Endothelial cell (in vitro differentiated cells): ENCODE data around the gene CNOT4. TPM values are rescaled to one million over a fixed set of nuclear protein-coding genes. Genes with fewer than 3 reads are reported as not detected.

Source experiments
- DNase-seq: peaks from one replicate; pipeline ENCODE4 v3.0.0; 2021; ENCODE audit warnings: low spot score
- H3K27ac Mint-ChIP-seq: one replicate; pipeline ENCODE4 v1.8.0; 2021; ENCODE audit warnings: mixed read lengths, inconsistent platforms; ENCODE audit not compliant: unreplicated experiment
- H3K27me3 Mint-ChIP-seq: one replicate; pipeline ENCODE4 v1.8.0; 2021; ENCODE audit warnings: mild to moderate bottlenecking, moderate library complexity, mixed read lengths, inconsistent platforms; ENCODE audit not compliant: unreplicated experiment
- H3K36me3 Mint-ChIP-seq: one replicate; pipeline ENCODE4 v1.8.0; 2021; ENCODE audit warnings: mild to moderate bottlenecking, low read depth, mixed read lengths, inconsistent platforms; ENCODE audit not compliant: unreplicated experiment
- H3K4me1 Mint-ChIP-seq: one replicate; pipeline ENCODE4 v1.8.0; 2021; ENCODE audit warnings: mild to moderate bottlenecking, mixed read lengths, inconsistent platforms; ENCODE audit not compliant: unreplicated experiment
- H3K4me3 Mint-ChIP-seq: one replicate; pipeline ENCODE4 v1.8.0; 2021; ENCODE audit warnings: mild to moderate bottlenecking, mixed read lengths, inconsistent platforms; ENCODE audit not compliant: unreplicated experiment
- H3K9me3 Mint-ChIP-seq: one replicate; pipeline ENCODE4 v1.8.0; 2021; ENCODE audit warnings: mixed read lengths, inconsistent platforms; ENCODE audit not compliant: unreplicated experiment
- CTCF ChIP-seq: fragments of 200-600 bp; sonication (generic); IDR thresholded peaks from one replicate; pipeline ENCODE4 v1.5.0; 2021; ENCODE audit warnings: antibody characterized with exemption; ENCODE audit not compliant: unreplicated experiment
- total RNA-seq: library from RNA; stranded (reverse); fragmentation: NEBNext Ultra II Directional; extraction: Animal tissue kit (Norgen Biotek cat#: 25700); gene quantifications from one replicate; pipeline ENCODE4 v1.2.1, GENCODE V29; 2021; ENCODE audit not compliant: unreplicated experiment

The CNOT4 gene
- total RNA-seq, 1 donor from 2014 or later = 22.7 TPM

- H3K27ac Mint-ChIP-seq = no peak overlapping the region
- peaks cover 7% of the 10 kb centered on the region for H3K4me1 Mint-ChIP-seq
- peaks cover 1% of the 10 kb centered on the region for H3K27me3 Mint-ChIP-seq
- no peak overlapping the region for H3K4me3 Mint-ChIP-seq
- DNase-seq = no peak
- no peaks in the 10 kb centered on the region for H3K9me3 Mint-ChIP-seq
- TF ChIP-seq CTCF = no peak
- peaks cover 3% of the 10 kb centered on the region for H3K36me3 Mint-ChIP-seq
These were observed 17.8 kb downstream of the CNOT4 start for GRCh38 chr7:135492151-135492550.

- Mint-ChIP-seq H3K9me3 (no peaks in the 10 kb centered on the region), H3K4me1 (peaks cover 3% of the 10 kb centered on the region), H3K27ac (no peak overlapping the region), H3K27me3 (no peaks in the 10 kb centered on the region), H3K36me3 (no peaks in the 10 kb centered on the region), H3K4me3 (no peak overlapping the region)
- TF ChIP-seq CTCF = no peak
- DNase-seq = no peak
These were observed 19.1 kb downstream of the CNOT4 start for GRCh38 chr7:135490783-135491182.

- Mint-ChIP-seq H3K4me1 (peaks cover 3% of the 10 kb centered on the region), H3K4me3 (no peak overlapping the region), H3K36me3 (no peaks in the 10 kb centered on the region), H3K9me3 (no peaks in the 10 kb centered on the region), H3K27ac (no peak overlapping the region), H3K27me3 (no peaks in the 10 kb centered on the region)
- DNase-seq = no peak
- no peak for TF ChIP-seq CTCF
These were observed 20.1 kb downstream of the CNOT4 start for GRCh38 chr7:135489791-135490190.

- Mint-ChIP-seq H3K36me3 (no peaks in the 10 kb centered on the region), H3K9me3 (no peaks in the 10 kb centered on the region), H3K27me3 (no peaks in the 10 kb centered on the region), H3K27ac (no peak overlapping the region), H3K4me1 (no peaks in the 10 kb centered on the region), H3K4me3 (no peak overlapping the region)
- TF ChIP-seq CTCF = no peak
- DNase-seq = no peak
These were observed 23.5 kb downstream of the CNOT4 start for GRCh38 chr7:135486261-135486920.

GRCh38 chr7:135481598-135481979 is 28.3 kb downstream of the CNOT4 start:
- Mint-ChIP-seq H3K36me3 (no peaks in the 10 kb centered on the region), H3K4me3 (no peak overlapping the region), H3K9me3 (no peaks in the 10 kb centered on the region), H3K27me3 (no peaks in the 10 kb centered on the region), H3K4me1 (no peaks in the 10 kb centered on the region), H3K27ac (no peak overlapping the region)
- no peak for TF ChIP-seq CTCF
- DNase-seq = no peak
